K562 (cell line): ENCODE data around the gene ATP6V0E1. TPM values are rescaled to one million over a fixed set of nuclear protein-coding genes. Genes with fewer than 3 reads are reported as not detected.
A peak's percentile ranks its signal among the peaks of the same experiment; 100 is the strongest.

Source experiments
- CBX3 ChIP-seq, 2 experiments: IDR thresholded peaks; 1 replicate in 1 of 2; 2 replicates in 1 of 2; pipeline ENCODE4 v1.6.1; 2012; ENCODE audit warnings: inconsistent platforms in 2 of 2, low read length in 2 of 2, borderline replicate concordance in 1 of 2, control low read depth in 1 of 2
- CEBPG ChIP-seq, 3 experiments: fragments of 200-800 bp in 1 of 3; sonication (Bioruptor generic) in 1 of 3; sonication (generic) in 1 of 3; formaldehyde crosslinking in 1 of 3; IDR thresholded peaks in 2 of 3; conservative IDR thresholded peaks in 1 of 3; 2 replicates each; pipeline versions ENCODE4 v1.6.1 to v1.8.0; 2016 to 2022; ENCODE audit warnings: missing compliant biosample characterization in 2 of 3, missing genetic modification characterization in 2 of 3, mild to moderate bottlenecking in 1 of 3, missing genetic modification reagents in 1 of 3
- ELK3 ChIP-seq: fragments of 450-650 bp; formaldehyde crosslinking; IDR thresholded peaks from 2 replicates; pipeline ENCODE4 v1.4.0; 2020; ENCODE audit warnings: mild to moderate bottlenecking
- FOXK1 ChIP-seq: sonication (generic); formaldehyde crosslinking; IDR thresholded peaks from 2 replicates; pipeline ENCODE4 v1.8.0; 2022; ENCODE audit warnings: missing genetic modification reagents, mild to moderate bottlenecking, borderline replicate concordance
- HDAC3 ChIP-seq: fragments of 450-650 bp; IDR thresholded peaks from 2 replicates; pipeline ENCODE4 v1.6.1; 2018; ENCODE audit warnings: borderline replicate concordance, mild to moderate bottlenecking, moderate library complexity; ENCODE audit not compliant: partially characterized antibody
- HNRNPH1 ChIP-seq: fragments of 200-400 bp; formaldehyde crosslinking; optimal IDR thresholded peaks from 2 replicates; pipeline ENCODE3; 2017; ENCODE audit warnings: low read depth, mild to moderate bottlenecking, low read length, moderate library complexity
- HNRNPK ChIP-seq: fragments of 200-400 bp; formaldehyde crosslinking; IDR thresholded peaks from one replicate; pipeline ENCODE4 v1.6.1; 2018; ENCODE audit warnings: mild to moderate bottlenecking, low read depth, low read length; ENCODE audit not compliant: poor library complexity, severe bottlenecking
- JUN ChIP-seq, 2 experiments: sonication (generic) in 1 of 2; formaldehyde crosslinking in 1 of 2; IDR thresholded peaks; 2 replicates each; pipeline versions ENCODE4 v1.6.1 to v1.8.0; 2012 to 2022; ENCODE audit warnings: borderline replicate concordance in 2 of 2, mild to moderate bottlenecking in 2 of 2, improper control_type of control experiment in 1 of 2, low read depth in 1 of 2, low read length in 1 of 2, missing genetic modification reagents in 1 of 2
- LEF1 ChIP-seq: fragments of 450-650 bp; IDR thresholded peaks from 2 replicates; pipeline ENCODE4 v1.6.1; 2016; ENCODE audit warnings: mild to moderate bottlenecking
- MXD1 ChIP-seq: fragments of 250-450 bp; sonication (Bioruptor Pico); IDR thresholded peaks from 2 replicates; pipeline ENCODE4 v1.8.0; 2021; ENCODE audit warnings: borderline replicate concordance, mild to moderate bottlenecking, moderate library complexity; ENCODE audit not compliant: poor library complexity, severe bottlenecking
- NFIC ChIP-seq: fragments of 450-650 bp; IDR thresholded peaks from 2 replicates; pipeline ENCODE4 v1.6.1; 2017; ENCODE audit warnings: mild to moderate bottlenecking, inconsistent platforms
- NR3C1 ChIP-seq: sonication (generic); formaldehyde crosslinking; IDR thresholded peaks from 2 replicates; pipeline ENCODE4 v1.8.1; 2022; ENCODE audit warnings: missing genetic modification reagents
- TCF7 ChIP-seq: sonication (generic); IDR thresholded peaks from 2 replicates; pipeline ENCODE4 v1.6.1; 2016; ENCODE audit warnings: antibody characterized with exemption, borderline replicate concordance
- ZBTB5 ChIP-seq: fragments of 450-650 bp; IDR thresholded peaks from 2 replicates; pipeline ENCODE4 v1.6.1; 2017; ENCODE audit warnings: antibody characterized with exemption
- ZFPM2 ChIP-seq: fragments of 250-450 bp; sonication (Bioruptor Pico); IDR thresholded peaks from 2 replicates; pipeline ENCODE4 v1.5.1; 2022; ENCODE audit warnings: mild to moderate bottlenecking
- ZNF197 ChIP-seq: fragments of 200-800 bp; sonication (Bioruptor generic); IDR thresholded peaks from 2 replicates; pipeline ENCODE4 v1.6.1; 2016; ENCODE audit warnings: low read depth, missing genetic modification characterization, missing compliant biosample characterization
- ZSCAN29 ChIP-seq: fragments of 450-650 bp; IDR thresholded peaks from 2 replicates; pipeline ENCODE4 v1.6.1; 2017
- polyA plus RNA-seq, 8 experiments: library from polyadenylated mRNA; depleted of rRNA in 4 of 8; stranded (reverse) in 5 of 8; unstranded in 3 of 8; fragments of >200 nt; fragmentation: Nextera tagmentation in 2 of 8; fragmentation: Illumina TruSeq in 1 of 8; extraction: Ambion mirVana in 2 of 8; extraction: Trizol in 1 of 8; gene quantifications; 2 replicates each; pipeline versions ENCODE4 v1.2.1 to v1.2.3, GENCODE V29; 2011 to 2014; ENCODE audit warnings: inconsistent platforms in 1 of 8, missing spikeins in 1 of 8
- total RNA-seq, 7 experiments: library from RNA; depleted of rRNA in 6 of 7; stranded (reverse); fragments of >200 nt in 6 of 7; fragmentation: Illumina TruSeq in 2 of 7; extraction: Trizol in 2 of 7; gene quantifications; 2 replicates each; pipeline versions ENCODE4 v1.2.1 to v1.2.3, GENCODE V29; 2011 to 2021; ENCODE audit warnings: low replicate concordance in 1 of 7
- TF ChIP-seq, protein P1 (sequence below): IDR thresholded peaks from 2 replicates; pipeline ENCODE4 v1.6.1; 2011; ENCODE audit warnings: borderline replicate concordance, low read depth, mild to moderate bottlenecking, moderate library complexity, low read length; ENCODE audit not compliant: insufficient read depth, poor library complexity, severe bottlenecking
- TF ChIP-seq, protein P2 (sequence below): fragments of 450-650 bp; IDR thresholded peaks from 2 replicates; pipeline ENCODE4 v1.6.1; 2016

The ATP6V0E1 gene
- total and polyA plus RNA-seq, 9 of the 15 experiments (the other 6 are each of a cell fraction or from before 2014, with no cell fraction given), result 63.8 to 395 (median 112) TPM

- TF ChIP-seq JUN (IDR thresholded peaks at IDR 0.05; ENCODE audit: borderline replicate concordance, low read depth, low read length), result peak; percentile 51; the same call in 1 of the 2 replicates
- TF ChIP-seq JUN (CRISPR knock-in tag; IDR thresholded peaks at IDR 0.05; ENCODE audit: borderline replicate concordance), result no peak
- peak; percentile 73 for TF ChIP-seq LEF1
- no peak; the same call in 1 of the 2 replicates for TF ChIP-seq CEBPG (CRISPR knock-in tag; IDR thresholded peaks at IDR 0.05)
- TF ChIP-seq CEBPG (tag; conservative IDR thresholded peaks at IDR 0.05 in 1 of 2, IDR thresholded peaks at IDR 0.05 in 1 of 2), result peak; percentile 67 to 86; a peak in 3 of 4 replicates
- 0 out of 2 replicates have a peak, but pooled peaks have one; percentile 32 for TF ChIP-seq ZNF197 (CRISPR knock-in tag)
- TF ChIP-seq HDAC3, result no peak
- TF ChIP-seq, protein P1, sequence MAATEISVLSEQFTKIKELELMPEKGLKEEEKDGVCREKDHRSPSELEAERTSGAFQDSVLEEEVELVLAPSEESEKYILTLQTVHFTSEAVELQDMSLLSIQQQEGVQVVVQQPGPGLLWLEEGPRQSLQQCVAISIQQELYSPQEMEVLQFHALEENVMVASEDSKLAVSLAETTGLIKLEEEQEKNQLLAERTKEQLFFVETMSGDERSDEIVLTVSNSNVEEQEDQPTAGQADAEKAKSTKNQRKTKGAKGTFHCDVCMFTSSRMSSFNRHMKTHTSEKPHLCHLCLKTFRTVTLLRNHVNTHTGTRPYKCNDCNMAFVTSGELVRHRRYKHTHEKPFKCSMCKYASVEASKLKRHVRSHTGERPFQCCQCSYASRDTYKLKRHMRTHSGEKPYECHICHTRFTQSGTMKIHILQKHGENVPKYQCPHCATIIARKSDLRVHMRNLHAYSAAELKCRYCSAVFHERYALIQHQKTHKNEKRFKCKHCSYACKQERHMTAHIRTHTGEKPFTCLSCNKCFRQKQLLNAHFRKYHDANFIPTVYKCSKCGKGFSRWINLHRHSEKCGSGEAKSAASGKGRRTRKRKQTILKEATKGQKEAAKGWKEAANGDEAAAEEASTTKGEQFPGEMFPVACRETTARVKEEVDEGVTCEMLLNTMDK, result peak; percentile 59
- no peak for TF ChIP-seq ZSCAN29
- no peak for TF ChIP-seq MXD1 (CRISPR knock-in tag)
- TF ChIP-seq, protein P2, sequence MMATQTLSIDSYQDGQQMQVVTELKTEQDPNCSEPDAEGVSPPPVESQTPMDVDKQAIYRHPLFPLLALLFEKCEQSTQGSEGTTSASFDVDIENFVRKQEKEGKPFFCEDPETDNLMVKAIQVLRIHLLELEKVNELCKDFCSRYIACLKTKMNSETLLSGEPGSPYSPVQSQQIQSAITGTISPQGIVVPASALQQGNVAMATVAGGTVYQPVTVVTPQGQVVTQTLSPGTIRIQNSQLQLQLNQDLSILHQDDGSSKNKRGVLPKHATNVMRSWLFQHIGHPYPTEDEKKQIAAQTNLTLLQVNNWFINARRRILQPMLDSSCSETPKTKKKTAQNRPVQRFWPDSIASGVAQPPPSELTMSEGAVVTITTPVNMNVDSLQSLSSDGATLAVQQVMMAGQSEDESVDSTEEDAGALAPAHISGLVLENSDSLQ, result no peak
- TF ChIP-seq TCF7, result 0 out of 2 replicates have a peak, but pooled peaks have one; percentile 65
- no peak for TF ChIP-seq ZFPM2 (CRISPR knock-in tag)
- TF ChIP-seq ELK3 (CRISPR knock-in tag), result no peak
- TF ChIP-seq NR3C1, result no peak
- no peak for TF ChIP-seq ZBTB5
- no peak for TF ChIP-seq FOXK1
- TF ChIP-seq HNRNPK, result no peak
- no peak for TF ChIP-seq CBX3 (IDR thresholded peaks at IDR 0.05; ENCODE audit: borderline replicate concordance in 1 of 2, low read length in 2 of 2)
- no peak for TF ChIP-seq NFIC
- TF ChIP-seq HNRNPH1, result no peak
These were observed 828 bp downstream of the ATP6V0E1 start (continued) for GRCh38 chr5:172984244-172984953.
